Hindlimb muscle (tissue), 1 donor: Measurements from ENCODE around the gene TRPM7. TPM values are rescaled to one million over a fixed set of nuclear protein-coding genes. Genes with fewer than 3 reads are reported as not detected.
A peak's percentile ranks its signal among the peaks of the same experiment; 100 is the strongest.
"Not testable (repeated sequence)": the region's sequence is repeated elsewhere in the genome, so short reads cannot be mapped to it uniquely, and the experiment has no call there.

Experiments
- DNase-seq: peaks from one replicate; pipeline ENCODE4 v3.0.0-alpha.2; 2013
- polyA plus RNA-seq: library from polyadenylated mRNA; unstranded; fragments of 120-200 nt; gene quantifications from one replicate; pipeline ENCODE4 v1.2.1, GENCODE V29; 2013; ENCODE audit not compliant: insufficient read length

TRPM7 gene
- 17.8 TPM for polyA plus RNA-seq

DNA sequence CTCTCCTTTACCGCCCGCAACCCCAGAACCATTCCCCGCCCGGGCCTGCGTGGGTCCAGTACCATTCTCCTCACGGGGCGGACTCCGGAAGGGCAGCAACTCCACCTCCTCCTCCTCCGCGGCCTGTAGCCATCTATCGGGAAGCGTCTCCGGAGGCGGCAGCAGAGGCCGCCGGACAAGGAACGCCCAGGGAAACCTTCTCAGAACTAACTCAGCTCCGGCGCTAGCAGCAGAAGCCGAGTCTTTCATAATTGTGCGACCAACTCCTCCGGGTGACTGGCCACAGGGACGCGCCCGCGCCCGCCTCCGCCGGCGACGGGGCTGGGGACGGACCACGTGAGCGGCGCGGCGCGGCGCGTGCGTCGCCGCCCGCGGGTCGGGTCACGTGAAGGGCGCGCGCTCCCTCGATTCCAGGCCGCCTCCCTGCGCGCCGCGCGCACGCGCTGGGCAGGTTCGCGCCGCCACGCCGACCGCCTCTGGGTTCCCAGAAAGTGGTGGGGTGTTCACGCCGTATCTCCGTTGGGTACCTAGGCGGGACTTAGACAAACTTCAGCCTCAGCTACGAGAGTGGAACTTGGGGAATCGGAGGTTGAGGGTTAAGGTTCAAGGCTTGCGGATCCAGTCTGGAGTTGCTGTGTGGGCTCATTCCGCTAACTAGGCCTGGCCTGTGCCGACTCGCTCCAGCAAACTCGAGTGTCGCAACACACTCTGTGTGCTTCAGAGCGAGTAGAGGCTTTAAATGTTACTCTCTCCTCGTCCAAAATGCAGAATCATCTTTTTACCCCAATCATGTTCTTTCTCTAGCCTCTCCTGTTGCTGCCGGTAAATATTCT lies at the start of gene TRPM7:
TSS of gene TRPM7 (minus strand) at position 329 of the 833 bp plus-strand sequence. CDS start at position 65, 264 bp downstream.
- DNase-seq: peak; percentile 96

GRCh38 chr15:50735156-50735555 lies 48.6 kb upstream of the TRPM7 start:
- DNase-seq: no peak

GRCh38 chr15:50726315-50726714 lies 39.7 kb upstream of the TRPM7 start:
- no peak for DNase-seq

DNA sequence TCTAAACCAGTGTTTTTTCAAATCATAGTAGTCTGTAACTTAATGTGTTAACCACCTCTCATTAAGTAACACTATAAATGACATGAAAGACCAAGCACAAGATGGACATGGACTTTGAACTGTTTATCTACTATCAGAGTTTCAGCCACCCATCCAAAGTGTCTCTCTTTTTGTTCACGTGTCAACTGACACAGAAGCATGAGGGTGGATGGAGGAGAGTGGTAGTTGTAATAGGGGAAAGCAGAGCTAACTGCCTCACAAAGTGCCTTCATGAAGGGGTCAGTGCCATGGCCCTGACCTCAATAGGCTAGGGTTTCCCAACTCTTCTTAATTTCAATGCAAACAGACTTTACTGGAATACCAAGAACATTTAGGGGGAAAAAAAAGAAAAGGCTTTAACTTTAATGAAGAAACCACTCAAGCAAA lies 32.1 kb upstream of the TRPM7 start:
- DNase-seq: no peak

GRCh38 chr15:50712018-50712417 lies 25.4 kb upstream of the TRPM7 start:
- no peak for DNase-seq

DNA sequence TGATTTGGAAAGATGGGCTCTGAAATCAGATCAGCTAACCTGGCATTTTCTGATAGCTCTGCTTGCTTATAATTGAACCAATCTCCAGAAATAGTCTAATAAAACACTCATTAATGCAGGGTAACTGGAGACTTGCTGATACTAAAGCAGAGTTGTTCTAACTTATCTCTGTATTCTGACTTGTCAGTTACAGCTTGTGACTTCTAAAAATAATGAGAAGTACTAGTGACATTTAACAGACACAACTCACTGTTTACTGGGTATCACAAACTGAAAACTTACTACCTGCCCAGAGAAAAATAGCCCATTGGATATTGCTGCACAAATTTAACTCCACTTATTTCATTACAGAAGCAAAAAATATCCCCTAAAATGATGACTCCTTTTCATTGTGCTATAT lies 24.0 kb upstream of the TRPM7 start:
- DNase-seq: no peak

GRCh38 chr15:50707878-50708427 lies 21.4 kb upstream of the TRPM7 start:
- DNase-seq: no peak

DNA sequence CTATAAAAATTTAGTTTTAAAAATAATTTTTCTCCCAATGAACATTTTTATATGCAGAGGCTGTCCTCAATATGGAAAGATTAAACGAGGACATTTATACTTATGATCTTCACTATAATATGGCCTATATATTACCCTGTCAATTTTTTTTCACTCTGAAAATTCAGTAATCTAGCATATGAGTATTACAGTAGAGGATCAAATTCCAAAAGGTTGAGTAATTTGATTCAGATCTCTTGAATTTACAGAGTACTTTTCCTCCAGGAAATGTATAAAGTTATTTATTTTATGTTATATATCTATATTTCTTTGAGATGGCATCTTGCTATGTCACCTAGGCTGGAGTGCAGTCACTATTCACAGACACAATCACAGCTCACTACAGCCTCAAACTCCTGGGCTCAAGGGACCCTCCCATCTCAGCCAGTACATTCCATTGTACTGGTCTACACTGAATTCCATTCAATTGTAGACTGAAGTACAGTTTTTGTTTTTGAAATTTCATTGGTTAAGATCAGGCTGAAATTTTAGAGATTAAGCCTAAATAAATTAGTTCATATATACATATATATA lies 16.3 kb upstream of the TRPM7 start:
- DNase-seq: no peak

DNA sequence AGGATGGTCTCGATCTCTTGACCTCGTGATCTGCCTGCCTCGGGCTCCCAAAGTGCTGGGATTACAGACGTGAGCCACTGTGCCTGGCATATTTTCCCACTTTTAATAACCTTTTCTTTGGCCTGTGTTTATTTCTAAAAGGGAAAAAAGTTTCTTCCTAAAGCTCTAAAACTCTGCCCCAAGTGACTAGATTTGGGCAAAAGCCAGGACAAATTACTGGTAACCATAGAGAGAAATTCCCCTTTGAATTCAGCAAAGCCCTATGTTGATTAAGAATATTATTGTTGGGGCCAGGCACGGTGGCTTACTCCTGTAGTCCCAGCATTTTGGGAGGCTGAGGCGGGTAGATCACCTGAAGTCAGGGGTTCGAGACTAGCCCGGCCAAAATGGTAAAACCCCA lies 11.5 kb upstream of the TRPM7 start:
- DNase-seq: no peak

- no peak for DNase-seq
These were observed 10.7 kb upstream of the TRPM7 start for GRCh38 chr15:50697109-50697797.

- DNase-seq: not testable (repeated sequence)
These were observed 8.1 kb upstream of the TRPM7 start for GRCh38 chr15:50694634-50695165.

DNA sequence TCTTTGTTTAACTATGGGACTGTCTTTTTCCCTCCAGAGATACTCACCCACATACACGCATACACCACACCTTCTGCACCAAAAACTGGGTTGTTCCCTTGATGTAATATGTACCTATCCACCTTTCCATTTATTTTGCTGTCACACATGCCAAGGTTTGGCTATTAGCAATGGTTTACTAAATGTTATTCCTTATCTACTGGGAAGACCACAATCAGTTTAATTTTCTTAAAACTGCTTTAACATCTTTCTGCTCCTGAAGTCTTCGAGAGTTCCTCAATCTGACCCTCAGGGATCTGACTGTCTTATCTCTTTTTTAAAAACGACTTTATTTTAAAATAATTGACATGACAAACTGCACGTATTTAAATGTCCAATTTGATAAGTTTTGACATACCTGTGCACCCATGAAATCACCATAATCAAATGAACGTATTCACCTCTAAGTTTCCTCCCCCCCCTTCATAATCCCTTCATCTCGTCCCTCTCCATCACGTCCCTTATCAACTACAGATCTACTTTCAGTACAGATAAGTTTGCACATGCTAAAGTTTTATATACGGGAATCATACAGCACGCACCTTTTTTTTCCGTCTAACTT lies 805 bp upstream of the TRPM7 start:
- no peak for DNase-seq

DNA sequence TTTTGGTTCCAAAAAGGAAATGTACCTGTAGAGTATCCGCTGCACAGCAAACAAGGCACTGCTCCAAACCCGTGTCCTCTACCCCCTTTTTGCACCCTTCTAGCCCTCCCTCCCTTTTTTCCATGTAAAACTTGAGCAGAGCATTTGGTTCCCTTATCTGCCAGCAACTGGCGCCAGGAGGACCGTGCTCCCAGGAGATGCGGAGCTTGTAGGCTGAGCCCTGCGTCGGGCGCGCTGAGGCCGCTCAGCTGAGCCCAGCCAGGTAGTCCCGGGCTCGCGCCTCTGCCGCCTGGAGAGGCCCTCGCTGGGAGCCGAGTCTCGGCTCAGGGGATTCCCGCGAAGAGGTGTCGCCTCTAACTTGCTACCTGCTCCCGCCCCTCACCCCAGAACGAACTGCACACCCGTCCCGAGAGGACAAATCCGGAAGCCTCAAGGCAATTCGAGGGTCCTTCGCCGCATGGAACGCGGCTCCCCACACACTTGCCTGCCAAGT lies 575 bp downstream of the TRPM7 start:
- DNase-seq: peak; percentile 45

DNA sequence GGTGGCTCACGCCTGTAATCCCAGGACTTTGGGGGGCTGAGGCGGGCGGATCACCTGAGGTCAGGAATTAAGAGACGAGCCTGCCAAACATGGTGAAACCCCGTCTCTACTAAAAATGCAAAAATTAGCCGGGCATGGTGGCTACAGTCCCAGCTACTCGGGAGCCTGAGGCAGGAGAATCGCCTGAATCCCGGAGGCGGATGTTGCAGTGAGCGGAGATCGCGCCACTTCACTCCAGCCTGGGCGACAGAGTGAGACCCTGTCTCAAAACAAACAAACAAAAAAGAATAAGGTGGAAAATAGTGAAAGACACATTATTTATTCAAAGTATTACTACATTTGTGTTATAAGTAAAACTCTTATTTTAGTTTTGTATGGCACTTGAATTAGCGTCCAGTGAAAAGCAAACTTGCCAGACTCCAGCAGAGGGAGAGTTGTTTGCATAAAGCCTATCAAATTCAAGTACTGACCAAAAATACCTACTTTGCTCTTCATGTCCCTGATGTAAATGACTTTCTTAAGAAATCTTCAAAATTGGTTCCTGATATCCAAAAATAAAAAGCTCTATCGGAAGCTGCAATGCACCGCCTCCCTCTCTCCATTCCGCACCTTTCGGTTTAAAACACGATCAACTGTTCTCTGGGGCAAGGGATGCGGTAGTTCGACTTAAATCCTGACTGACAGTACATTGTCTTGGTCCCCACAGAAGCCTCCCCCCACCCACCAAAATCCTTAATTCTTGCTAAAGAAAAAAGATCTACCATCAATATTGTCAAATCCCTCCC lies 1.2 kb downstream of the TRPM7 start:
- DNase-seq: peak; percentile 5

DNA sequence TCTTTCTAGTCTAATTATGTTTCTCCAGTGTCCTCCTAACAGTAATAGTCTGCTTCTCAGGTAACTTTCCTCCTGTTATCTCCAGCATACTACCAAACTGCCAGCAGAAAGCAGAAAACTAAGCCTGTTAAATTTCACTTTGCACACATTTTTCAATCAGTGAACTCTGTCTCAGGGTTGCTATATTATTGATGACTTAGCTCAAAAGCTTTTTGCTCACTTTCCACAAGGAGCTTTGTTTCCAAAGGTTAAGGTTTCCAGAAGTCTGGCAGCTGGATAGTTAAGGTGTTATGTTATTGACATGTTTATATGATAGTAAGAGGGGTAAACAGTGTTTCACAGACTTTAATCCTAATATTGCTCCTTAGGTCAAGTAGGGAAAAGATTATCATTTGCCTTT lies 5.1 kb downstream of the TRPM7 start:
- no peak for DNase-seq

- no peak for DNase-seq
These were observed 9.7 kb downstream of the TRPM7 start for GRCh38 chr15:50676799-50677483.

- peak; percentile 38 for DNase-seq
These were observed 11.0 kb downstream of the TRPM7 start for GRCh38 chr15:50675535-50676144.

- no peak for DNase-seq
These were observed 16.5 kb downstream of the TRPM7 start for GRCh38 chr15:50670115-50670514.

GRCh38 chr15:50669611-50670010 lies 17.0 kb downstream of the TRPM7 start:
- no peak for DNase-seq

- DNase-seq: no peak
These were observed 20.7 kb downstream of the TRPM7 start for GRCh38 chr15:50665938-50666337.
